A204.1 (cell line): ENCODE measurements around the gene MTA1.

ENCODE experiments used
- FAIRE-seq: peaks from 2 replicates; lab custom pipeline; 2012; peaks lifted over from hg19 to GRCh38; lab: Jason Lieb, UNC

Gene MTA1

DNA sequence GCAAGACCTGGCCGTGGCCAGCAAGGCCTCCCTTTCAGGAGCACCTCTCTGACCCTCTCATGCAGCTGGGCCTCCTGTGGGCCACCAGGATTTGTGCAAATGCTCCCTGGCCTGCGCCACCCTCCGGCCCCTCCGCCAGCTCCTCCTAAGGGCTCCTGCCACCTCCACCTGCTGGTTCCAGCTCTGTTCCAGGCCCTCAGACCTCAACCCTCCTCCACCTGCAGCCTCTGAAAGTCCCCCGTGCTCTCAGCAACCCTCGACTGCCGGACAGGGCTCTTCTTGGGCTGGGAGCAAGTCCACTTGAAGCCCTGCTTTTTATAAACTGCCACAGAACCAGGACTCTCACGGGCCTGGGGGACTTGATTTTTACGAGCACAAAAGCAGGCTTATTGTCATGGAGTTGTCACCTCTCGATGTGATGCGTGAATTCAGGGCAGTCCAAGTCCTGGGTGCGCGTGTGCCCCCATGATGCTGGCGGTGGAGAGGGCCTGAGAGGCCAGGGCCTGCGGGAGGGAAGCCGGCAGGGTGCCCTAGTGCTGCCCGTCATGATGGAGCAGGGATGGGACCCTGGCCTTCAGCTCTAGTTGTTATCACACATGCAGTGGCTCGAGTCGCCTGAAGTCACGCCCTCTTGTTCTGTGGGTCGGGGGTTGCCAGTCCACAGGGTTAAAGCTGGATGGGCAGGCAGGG lies 80.6 kb downstream of the MTA1 start:
- FAIRE-seq, result no peak

DNA sequence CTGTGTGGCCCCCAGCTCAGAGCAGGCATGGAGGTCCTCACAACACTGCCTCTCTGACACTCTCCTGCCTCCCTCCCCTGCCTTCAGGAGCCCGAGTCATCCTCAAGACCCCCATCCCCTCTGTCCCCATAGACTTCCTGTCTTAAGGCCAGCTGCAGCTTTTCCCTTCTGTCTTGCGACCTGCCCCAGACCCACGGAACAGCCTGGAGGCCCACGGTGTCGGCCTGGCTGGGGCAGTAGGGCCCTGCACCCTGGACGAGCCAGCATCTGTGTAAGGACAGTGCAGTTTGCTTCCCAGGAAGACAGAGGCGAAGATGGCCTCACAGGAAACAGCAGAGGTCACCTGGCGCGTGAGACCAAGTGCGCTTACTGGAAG lies 81.1 kb downstream of the MTA1 start:
- no peak for FAIRE-seq

DNA sequence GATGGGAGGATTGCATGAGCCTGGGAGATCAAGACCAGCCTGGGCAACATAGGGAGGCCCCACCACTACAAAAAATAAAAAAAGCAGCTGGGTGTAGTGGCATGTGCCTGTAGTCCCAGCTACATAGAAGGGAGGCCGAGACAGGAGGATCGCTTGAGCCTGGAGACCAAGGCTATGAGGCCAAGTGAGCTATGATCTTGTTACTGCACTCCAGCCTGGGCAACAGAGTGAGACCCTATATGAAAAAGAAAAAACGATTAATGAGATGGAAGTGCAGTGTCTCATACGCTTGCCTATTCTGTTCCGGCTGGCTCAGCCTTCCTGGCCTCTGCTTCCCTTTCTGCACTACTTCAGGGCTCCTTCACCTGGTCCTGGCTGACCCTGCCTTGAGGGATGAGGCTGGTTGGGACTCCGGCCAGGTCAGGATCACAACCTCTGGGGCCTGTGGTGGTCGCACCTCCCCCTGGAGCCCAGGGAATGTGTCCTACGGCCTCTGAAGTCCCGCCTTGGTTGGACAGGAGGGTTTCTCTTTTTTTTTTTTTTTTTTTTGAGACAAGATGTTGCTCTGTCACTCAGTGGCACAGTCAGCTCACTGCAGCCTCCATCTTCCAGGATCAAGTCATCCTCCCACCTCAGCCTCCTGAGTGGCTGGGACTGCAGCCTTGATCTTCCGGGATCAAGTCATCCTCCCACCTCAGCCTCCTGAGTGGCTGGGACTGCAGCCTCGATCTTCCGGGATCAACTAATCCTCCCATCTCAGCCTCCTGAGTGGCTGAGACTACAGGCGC lies 82.1 kb downstream of the MTA1 start:
- FAIRE-seq, result no peak

DNA sequence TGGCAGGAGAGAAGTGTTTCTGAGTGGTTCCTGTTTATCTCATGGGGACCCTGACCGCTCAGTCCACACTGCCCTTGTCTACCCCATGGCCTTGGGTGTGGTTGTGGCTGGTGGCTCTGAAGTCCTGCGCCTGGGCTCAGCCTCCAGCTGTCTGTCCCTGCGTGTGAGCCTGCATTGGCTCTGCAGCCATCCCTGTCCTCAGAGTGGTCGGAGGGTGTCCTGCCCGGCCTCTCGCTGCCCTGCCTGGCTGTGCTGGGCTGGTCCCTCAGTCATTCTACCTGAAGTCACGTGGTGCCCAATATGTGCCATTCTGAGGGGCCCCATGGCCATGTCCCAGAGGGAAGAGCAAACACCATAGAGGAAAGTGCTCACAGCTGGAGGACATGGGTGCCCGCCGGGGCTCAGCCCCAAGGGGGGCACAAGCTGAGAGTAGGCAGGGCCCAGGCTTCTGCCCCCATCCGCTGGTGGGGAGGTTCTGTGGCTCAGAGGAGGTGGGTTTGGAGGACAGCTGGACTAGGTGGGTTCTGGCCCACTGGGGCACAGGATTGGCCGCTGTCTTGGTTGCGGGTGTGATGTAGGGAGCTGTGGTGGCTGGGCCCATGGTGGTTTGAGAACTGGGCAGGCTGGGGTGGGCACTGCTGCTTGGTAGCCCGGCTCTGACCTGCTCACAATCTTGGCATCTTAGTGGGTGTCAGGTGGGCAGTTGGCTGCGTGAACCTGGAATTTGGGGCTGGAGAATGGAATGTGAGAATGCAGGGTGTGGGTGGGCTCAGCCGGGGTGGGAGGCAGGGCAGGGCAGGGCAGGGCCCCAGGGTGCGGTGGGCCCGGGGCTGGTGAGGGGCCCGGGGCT lies 83.0 kb downstream of the MTA1 start:
- no peak for FAIRE-seq

DNA sequence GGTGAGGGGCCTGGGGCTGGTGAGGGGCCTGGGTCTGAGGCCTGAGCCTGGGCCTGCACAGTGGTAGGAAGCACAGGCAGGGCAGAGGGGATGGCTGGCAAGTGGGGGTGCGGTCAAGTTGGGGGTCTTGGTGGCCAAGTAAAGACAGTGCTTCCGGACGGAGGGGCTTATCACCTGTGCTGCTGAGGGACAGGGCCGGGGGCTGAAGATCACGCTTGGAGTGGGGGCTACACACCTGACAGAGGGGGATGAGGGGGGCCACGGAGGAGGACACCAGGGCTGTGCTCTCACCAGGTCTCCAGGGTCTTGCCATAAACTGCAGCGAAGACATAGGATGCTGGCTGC lies 83.6 kb downstream of the MTA1 start:
- FAIRE-seq, result no peak

DNA sequence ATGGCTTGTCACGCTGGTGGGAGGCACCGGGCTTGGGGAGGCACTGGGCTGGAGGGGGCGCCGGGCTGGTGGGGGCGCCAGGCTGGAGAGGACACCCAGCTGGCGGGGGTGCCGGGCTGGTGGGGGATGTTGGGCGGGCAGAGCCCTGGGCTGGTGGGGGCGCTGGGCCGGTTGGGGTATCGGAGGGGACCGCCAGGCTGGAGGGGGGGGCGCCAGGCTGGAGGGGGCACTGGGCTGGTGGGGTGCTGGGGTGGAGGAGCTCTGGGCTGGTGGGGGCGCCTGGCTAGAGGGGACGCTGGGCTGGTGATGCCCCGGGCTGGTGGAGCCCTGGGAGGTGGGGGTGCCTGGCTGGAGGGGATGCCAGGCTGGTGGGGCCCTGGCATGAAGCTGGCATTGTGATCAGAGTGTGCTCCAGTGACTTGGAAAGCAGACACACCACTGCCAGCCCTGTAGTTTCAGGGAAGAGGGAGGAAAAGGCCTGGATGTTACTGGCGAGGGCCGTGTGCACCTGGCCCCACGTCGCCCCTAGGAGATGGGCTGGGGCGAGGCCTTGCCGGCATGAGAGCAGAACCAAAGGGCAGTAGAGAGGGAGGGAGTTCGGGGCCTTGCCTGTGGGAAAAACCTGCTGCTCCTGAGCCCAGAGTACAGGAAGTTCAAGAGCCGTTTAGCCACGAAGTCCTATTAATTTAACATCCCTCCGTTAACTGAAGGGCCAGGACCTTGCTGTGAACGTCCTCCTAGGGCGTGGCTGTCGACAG lies 84.5 kb downstream of the MTA1 start:
- no peak for FAIRE-seq

DNA sequence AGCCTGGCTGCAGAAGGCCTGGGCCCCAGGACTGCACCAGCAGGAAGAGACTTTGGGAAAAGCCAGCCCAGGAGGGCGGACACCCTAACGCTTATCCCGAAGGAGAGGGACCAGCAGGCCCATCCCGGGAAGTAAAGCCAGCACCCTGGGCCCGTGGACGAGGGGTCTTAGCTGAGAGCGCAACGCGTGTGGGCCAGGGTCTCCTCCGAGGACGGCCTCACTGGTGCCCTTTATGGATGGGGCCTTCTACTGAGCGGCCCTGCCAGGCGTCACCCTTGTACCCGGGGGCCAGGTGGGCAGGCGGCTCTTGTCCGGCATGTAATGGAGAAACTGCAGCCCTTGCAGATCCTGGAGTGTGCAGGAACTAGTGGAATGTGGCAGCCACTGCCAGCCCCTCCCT lies 85.5 kb downstream of the MTA1 start:
- FAIRE-seq, result no peak

DNA sequence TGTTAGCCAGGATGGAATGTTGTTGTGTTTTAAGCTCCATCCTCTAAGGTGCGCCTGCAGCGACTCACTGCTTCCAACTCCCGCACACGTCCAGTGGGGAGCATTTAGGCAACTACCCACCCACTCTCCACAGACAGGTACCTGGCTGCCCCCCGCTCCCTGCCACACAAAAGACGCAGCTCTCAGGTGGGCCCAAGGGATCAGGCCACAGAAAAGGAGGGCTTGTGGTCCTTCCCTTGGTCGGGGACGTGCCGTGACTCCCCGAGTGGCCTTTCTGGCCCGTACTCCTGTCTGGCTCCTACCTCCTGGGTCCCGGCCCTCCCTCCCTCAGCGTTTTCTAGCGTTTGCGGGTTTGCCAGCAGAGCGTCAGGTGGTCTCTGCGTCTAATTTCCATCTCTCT lies 87.6 kb downstream of the MTA1 start:
- no peak for FAIRE-seq

DNA sequence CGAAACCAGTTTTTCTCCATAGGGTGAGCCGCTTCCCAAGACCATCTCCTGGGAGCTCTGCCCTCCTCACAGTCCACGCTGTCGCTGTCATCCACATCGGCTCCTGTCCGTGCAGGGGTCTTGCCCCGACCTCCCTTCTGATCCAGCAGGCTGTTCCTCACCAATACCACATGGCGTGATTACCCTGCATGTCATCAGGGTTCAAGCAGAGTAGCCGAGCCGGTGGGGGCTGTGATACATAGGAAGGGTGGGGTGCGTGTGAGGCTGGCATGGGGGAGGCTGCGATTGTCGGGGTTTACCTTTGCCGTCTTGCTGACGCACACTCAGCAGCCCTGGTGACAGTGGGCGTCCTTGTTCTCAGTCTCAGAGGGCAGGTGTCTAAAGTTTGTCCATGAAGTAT lies 88.4 kb downstream of the MTA1 start:
- no peak for FAIRE-seq

DNA sequence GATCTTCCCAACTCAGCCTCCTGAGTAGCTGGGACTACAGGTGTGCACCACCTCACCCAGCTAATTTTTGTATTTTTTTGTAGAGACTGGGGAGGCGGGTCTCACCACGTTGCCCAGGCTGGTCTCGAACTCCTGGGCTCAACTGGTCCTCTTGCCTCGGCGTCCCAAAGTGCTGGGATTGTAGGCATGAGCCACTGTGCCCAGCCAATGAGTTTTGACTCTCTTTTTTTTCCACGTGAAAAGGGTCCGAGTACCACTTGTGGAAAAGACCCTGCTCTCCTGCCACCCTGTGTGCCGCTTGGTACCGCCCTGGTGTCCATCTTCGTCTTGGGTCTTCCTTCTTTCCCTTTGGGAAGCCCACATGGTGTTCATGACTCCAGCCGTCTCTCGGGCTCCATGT lies 89.0 kb downstream of the MTA1 start:
- FAIRE-seq, result no peak

DNA sequence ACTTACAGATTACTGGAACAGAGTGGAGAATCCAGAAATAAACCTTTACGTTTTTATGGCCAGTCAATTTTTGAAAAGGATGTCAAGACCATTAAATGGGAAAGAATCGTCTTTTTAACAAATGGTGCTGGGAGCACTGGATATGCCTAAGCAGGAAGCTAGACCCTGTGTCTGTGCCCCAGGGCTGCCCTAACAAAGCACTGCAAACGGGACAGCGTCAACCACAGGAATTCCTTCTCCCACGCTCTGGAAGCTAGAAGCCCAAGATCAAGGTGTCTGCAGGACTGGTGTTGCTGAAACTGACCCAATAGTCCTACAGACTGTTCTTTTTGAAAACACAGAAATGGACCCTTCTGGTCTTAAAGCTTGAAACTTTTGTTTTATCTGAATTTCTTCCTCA lies 97.5 kb downstream of the MTA1 start:
- no peak for FAIRE-seq

DNA sequence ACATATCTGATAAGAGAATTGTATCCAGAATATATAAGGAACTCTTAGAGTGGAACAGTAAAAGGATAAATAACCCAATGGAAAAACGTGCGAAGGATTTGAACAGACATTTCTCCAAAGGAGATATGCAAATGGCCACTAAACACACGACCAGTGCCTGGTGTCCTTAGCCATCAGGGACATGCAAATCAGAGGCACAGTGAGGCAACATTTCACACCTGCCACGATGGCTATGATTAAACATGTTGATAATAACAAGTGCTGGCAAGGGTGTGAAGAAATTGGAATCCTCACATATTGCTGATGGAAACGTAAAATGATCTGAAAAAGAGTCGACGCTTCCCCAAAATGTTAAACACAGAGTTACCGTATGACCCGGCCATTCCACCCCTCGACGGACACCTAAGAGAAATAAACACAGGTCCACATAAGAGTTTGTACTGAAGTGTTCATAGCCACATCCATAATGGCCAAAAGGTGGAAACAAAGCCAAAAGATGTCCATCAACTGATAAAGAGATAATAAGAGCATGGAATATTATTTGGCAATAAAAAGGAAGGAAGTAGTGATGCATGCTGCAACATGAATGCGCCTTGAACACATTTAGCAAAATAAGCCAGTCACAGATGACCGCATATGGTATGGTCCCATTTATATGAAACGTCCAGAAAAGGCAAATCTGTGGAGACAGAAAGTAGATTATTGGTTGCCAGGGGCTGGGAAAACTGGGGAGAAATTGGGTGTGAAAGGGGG lies 100.5 kb downstream of the MTA1 start:
- FAIRE-seq, result no peak
